Natural killer cell (primary cell): ENCODE measurements around the gene DNAJC3. TPM values are rescaled to one million over a fixed set of nuclear protein-coding genes. Genes with fewer than 3 reads are reported as not detected.
A peak's percentile ranks its signal among the peaks of the same experiment; 100 is the strongest.
"Not testable (repeated sequence)": the region's sequence is repeated elsewhere in the genome, so short reads cannot be mapped to it uniquely, and the experiment has no call there.

Experiments
- ATAC-seq, 3 donors: fragments of 150-1000 bp in 2 of 3; fragments of 200-7000 bp in 1 of 3; cut with Tn5 transposase; 1 replicate in 1 of 3; 2 replicates in 2 of 3; pipeline ENCODE4 v1.10.0; 2021; ENCODE audit warnings: mild to moderate bottlenecking in 2 of 3, moderate library complexity in 2 of 3
- DNase-seq, 2 donors: peaks; one replicate each; pipeline versions ENCODE4 v3.0.0 to v3.0.0-alpha.2; 2013 to 2021; ENCODE audit warnings: mixed read lengths in 1 of 2
- H3K27ac ChIP-seq: one replicate; pipeline ENCODE4 v1.5.1; 2013; ENCODE audit warnings: mild to moderate bottlenecking, low read length
- H3K27me3 ChIP-seq: one replicate; pipeline ENCODE4 v1.6.1; 2013; ENCODE audit warnings: low read length; ENCODE audit not compliant: control insufficient read depth, insufficient read depth
- H3K36me3 ChIP-seq: one replicate; pipeline ENCODE4 v1.6.1; 2013; ENCODE audit warnings: low read length; ENCODE audit not compliant: control insufficient read depth, insufficient read depth
- H3K4me1 ChIP-seq: one replicate; pipeline ENCODE4 v1.6.1; 2013; ENCODE audit warnings: low read length; ENCODE audit not compliant: control insufficient read depth, insufficient read depth
- H3K4me3 ChIP-seq: one replicate; pipeline ENCODE4 v1.5.1; 2013; ENCODE audit warnings: low read length
- H3K9me3 ChIP-seq: one replicate; pipeline ENCODE4 v1.6.1; 2013; ENCODE audit warnings: low read length; ENCODE audit not compliant: control insufficient read depth, insufficient read depth
- H3K27ac Mint-ChIP-seq, 2 donors: one replicate each; pipeline ENCODE4 v1.8.0; 2022; ENCODE audit warnings: mild to moderate bottlenecking in 2 of 2, mixed read lengths in 2 of 2, moderate library complexity in 1 of 2
- H3K27me3 Mint-ChIP-seq, 2 donors: one replicate each; pipeline ENCODE4 v1.8.0; 2022; ENCODE audit warnings: low read depth in 2 of 2, mixed read lengths in 2 of 2
- H3K36me3 Mint-ChIP-seq: one replicate; pipeline ENCODE4 v1.8.0; 2022; ENCODE audit warnings: mixed read lengths
- H3K4me1 Mint-ChIP-seq, 2 donors: one replicate each; pipeline ENCODE4 v1.8.0; 2022; ENCODE audit warnings: mixed read lengths in 2 of 2
- H3K4me3 Mint-ChIP-seq: one replicate; pipeline ENCODE4 v1.8.0; 2022; ENCODE audit warnings: mild to moderate bottlenecking, moderate library complexity, mixed read lengths
- H3K9me3 Mint-ChIP-seq, 2 donors: one replicate each; pipeline ENCODE4 v1.8.0; 2022; ENCODE audit warnings: mixed read lengths in 2 of 2
- CTCF ChIP-seq: fragments of 200-600 bp; IDR thresholded peaks from one replicate; pipeline ENCODE4 v1.8.0; 2022; ENCODE audit warnings: antibody characterized with exemption
- WGBS: methylation state at CpG from one replicate; pipeline ENCODE4 v1.1.7; 2013; ENCODE audit warnings: missing lambda C conversion rate; ENCODE audit not compliant: insufficient coverage; 5-methylcytosine and 5-hydroxymethylcytosine counted together
- intact Hi-C: fragments of 100-400 bp; cut with micrococcal nuclease; formaldehyde crosslinking; loops from one replicate; pipeline ENCODE4 v1.14.2; 2022
- total RNA-seq, 4 donors: library from RNA; stranded (reverse); fragments of 120-200 nt in 1 of 4; gene quantifications; one replicate each; pipeline versions ENCODE4 v1.2.3 to v1.2.4, GENCODE V29; 2013 to 2022

Gene DNAJC3
- total RNA-seq, 3 donors from 2014 or later (not counting 1 experiment from before 2014, with no cell fraction given) = 26.5 to 38.1 (median 29.0) TPM

- H3K36me3 ChIP-seq = peaks cover 6% of the 10 kb centered on the region
- no peak overlapping the region for H3K27ac ChIP-seq
- no peak overlapping the region for H3K4me3 ChIP-seq
- Mint-ChIP-seq H3K27me3 (no peaks in the 10 kb centered on the region), H3K4me3 (no peak overlapping the region), H3K9me3 (no peaks in the 10 kb centered on the region), H3K27ac (peak overlapping the region in 1 of 2 donors; percentile 7), H3K4me1 (peaks cover 48 to 62% of the 10 kb centered on the region in 2 donors), H3K36me3 (no peaks in the 10 kb centered on the region)
- ATAC-seq (no peak), DNase-seq (no peak)
- no peaks in the 10 kb centered on the region for H3K4me1 ChIP-seq
- TF ChIP-seq CTCF = no peak
- intact Hi-C loops = no loop called here
- 100% methylated on average over 2 of the region's 3 CpGs for WGBS
- H3K9me3 ChIP-seq = no peaks in the 10 kb centered on the region
- H3K27me3 ChIP-seq = no peaks in the 10 kb centered on the region
These were observed 49.9 kb downstream of the DNAJC3 start for GRCh38 chr13:95726876-95727275.

GRCh38 chr13:95728957-95729356 lies 52.0 kb downstream of the DNAJC3 start:
- no peak overlapping the region for H3K4me3 Mint-ChIP-seq
- no peak for DNase-seq
- peaks cover 14% of the 10 kb centered on the region for H3K36me3 Mint-ChIP-seq
- no peak overlapping the region for H3K27ac ChIP-seq
- 86% methylated on average over 2 of the region's 2 CpGs for WGBS
- H3K9me3 ChIP-seq = peaks cover 4% of the 10 kb centered on the region
- intact Hi-C loops = no loop called here
- H3K4me1 ChIP-seq = no peaks in the 10 kb centered on the region
- peaks cover 3 to 9% of the 10 kb centered on the region in 2 donors for H3K9me3 Mint-ChIP-seq
- H3K4me1 Mint-ChIP-seq = peaks cover 49 to 56% of the 10 kb centered on the region in 2 donors
- no peaks in the 10 kb centered on the region for H3K27me3 Mint-ChIP-seq
- no peak overlapping the region for H3K4me3 ChIP-seq
- no peak for TF ChIP-seq CTCF
- H3K27me3 ChIP-seq = no peaks in the 10 kb centered on the region
- H3K27ac Mint-ChIP-seq = peak overlapping the region in 1 of 2 donors; percentile 8
- peaks cover 6% of the 10 kb centered on the region for H3K36me3 ChIP-seq
- no peak for ATAC-seq

- Histone ChIP-seq H3K4me3 (no peak overlapping the region), H3K4me1 (no peaks in the 10 kb centered on the region), H3K9me3 (peaks cover 4% of the 10 kb centered on the region), H3K27me3 (no peaks in the 10 kb centered on the region), H3K27ac (no peak overlapping the region), H3K36me3 (no peaks in the 10 kb centered on the region)
- no peaks in the 10 kb centered on the region for H3K27me3 Mint-ChIP-seq
- H3K9me3 Mint-ChIP-seq = peaks cover 4 to 16% of the 10 kb centered on the region in 2 donors
- DNase-seq (no peak), ATAC-seq (no peak)
- WGBS = 100% methylated on average over 1 of the region's 2 CpGs
- no peak overlapping the region for H3K27ac Mint-ChIP-seq
- peaks cover 38 to 40% of the 10 kb centered on the region in 2 donors for H3K4me1 Mint-ChIP-seq
- H3K4me3 Mint-ChIP-seq = no peak overlapping the region
- peaks cover 21% of the 10 kb centered on the region for H3K36me3 Mint-ChIP-seq
- intact Hi-C loops = no loop called here
- TF ChIP-seq CTCF = no peak
These were observed 57.2 kb downstream of the DNAJC3 start for GRCh38 chr13:95734124-95734523.

GRCh38 chr13:95740071-95740978 lies 63.4 kb downstream of the DNAJC3 start:
- peak overlapping the region in 1 of 2 donors; percentile 8 for H3K27ac Mint-ChIP-seq
- H3K36me3 ChIP-seq, intact Hi-C loops, DNase-seq, H3K9me3 Mint-ChIP-seq, H3K9me3 ChIP-seq, ATAC-seq, H3K27me3 Mint-ChIP-seq, H3K4me1 ChIP-seq, H3K27ac ChIP-seq, H3K36me3 Mint-ChIP-seq, H3K27me3 ChIP-seq, H3K4me3 Mint-ChIP-seq, H3K4me3 ChIP-seq: not testable (repeated sequence)
- H3K4me1 Mint-ChIP-seq = peaks cover 23% of the 10 kb centered on the region in 2 donors
- 100% methylated on average over 10 of the region's 37 CpGs for WGBS
